ENCODE data around the gene FMN1.

The FMN1 gene

DNA sequence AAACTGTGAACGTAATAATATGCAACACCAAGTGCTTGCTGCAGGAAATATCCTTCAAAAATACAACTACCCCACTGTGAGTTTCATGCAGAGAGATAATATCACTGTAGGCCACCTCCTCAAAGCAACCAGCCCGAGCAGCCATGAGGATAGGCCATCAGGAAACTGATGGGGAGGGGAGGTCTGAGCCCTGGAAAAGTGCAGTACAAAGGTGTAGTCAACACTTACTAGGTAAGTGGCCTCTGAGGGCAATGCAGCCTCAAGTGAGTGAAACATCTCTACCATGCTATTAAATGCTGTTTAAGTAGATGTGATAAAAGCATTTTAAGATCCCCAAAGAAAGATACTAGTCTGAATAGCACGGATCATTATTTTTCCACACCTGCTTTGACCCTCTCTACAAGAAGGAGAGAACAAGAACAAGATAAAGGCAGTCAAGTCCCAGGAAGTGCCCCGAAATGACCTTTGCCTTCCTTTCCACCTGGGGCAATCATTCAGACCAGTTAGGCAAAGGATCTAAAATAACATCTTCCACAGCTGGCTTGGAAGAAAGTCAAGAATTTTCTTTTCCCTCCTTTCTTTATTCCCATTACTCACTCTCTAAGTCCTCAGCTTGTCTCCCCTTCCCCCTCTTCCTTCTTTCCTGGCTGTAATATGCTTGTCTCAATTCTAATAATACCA is 62.8 kb downstream of the FMN1 start:
- no peak overlapping the region for H3K4me2 ChIP-seq
- H3K36me3 ChIP-seq (ENCODE audit: insufficient read depth), result no peaks in the 10 kb centered on the region

DNA sequence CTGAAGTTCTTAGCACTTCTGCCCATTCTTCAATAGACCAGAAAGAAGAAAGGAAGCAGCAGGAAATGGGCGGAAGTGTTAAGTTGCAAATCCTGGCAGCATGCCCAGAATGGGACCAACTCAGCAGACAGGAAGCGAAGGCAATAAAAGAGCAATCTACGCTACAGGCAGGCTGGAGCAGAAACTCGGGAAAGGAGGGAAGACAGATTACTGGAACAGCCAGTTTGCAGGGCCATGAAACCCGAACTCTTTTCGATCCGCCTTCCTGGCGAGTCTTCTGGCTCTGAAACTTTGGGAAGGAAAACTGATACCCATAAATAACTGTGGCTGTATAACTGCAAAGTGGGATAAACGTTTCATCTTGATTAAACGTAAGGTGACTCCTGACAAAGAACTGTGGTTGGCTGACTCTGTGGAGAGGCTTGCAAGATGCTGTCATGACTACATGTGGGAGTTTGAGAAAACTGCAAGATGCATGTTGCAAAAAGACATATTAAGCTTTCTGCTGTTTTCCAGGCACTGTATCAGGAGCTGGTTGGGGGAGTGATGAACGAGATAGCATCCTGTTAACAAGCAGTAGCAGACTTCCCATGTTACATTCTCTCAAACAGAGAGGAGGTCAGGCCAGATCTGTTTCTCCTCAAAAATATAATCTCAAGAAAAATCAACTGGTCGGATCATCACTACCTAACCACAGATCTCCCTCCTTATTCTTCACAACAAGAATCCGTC is 67.8 kb downstream of the FMN1 start:
- Histone ChIP-seq H3K79me2 (ENCODE audit: insufficient read depth, low read depth) (no peaks in the 10 kb centered on the region), H2AFZ (ENCODE audit: low read depth) (no peak overlapping the region), H3K36me3 (ENCODE audit: insufficient read depth) (no peaks in the 10 kb centered on the region), H3K27ac (no peak overlapping the region), H3K9ac (no peak overlapping the region), H3K4me1 (ENCODE audit: low read depth, poor library complexity, severe bottlenecking) (no peaks in the 10 kb centered on the region), H4K20me1 (ENCODE audit: insufficient read depth) (no peaks in the 10 kb centered on the region), H3K27me3 (ENCODE audit: insufficient read depth, low read depth) (no peaks in the 10 kb centered on the region), H3K4me3 (IDR thresholded peaks at IDR 0.05; ENCODE audit: insufficient read depth, low read depth, low read length) (no peak overlapping the region), H3K4me2 (no peak overlapping the region)
- TF ChIP-seq CTCF (conservative IDR thresholded peaks at IDR 0.05; ENCODE audit: low read depth, low read length), result no peak

More for the DNA sequence above, 62.8 kb downstream of the FMN1 start:
- Histone ChIP-seq H2AFZ (ENCODE audit: low read depth) (no peak overlapping the region), H3K27me3 (ENCODE audit: insufficient read depth, low read depth) (no peaks in the 10 kb centered on the region), H3K79me2 (ENCODE audit: insufficient read depth, low read depth) (no peaks in the 10 kb centered on the region), H3K4me1 (ENCODE audit: low read depth, poor library complexity, severe bottlenecking) (no peaks in the 10 kb centered on the region), H3K4me3 (IDR thresholded peaks at IDR 0.05; ENCODE audit: insufficient read depth, low read depth, low read length) (no peak overlapping the region), H4K20me1 (ENCODE audit: insufficient read depth) (no peaks in the 10 kb centered on the region), H3K9ac (no peak overlapping the region), H3K27ac (no peak overlapping the region)
- TF ChIP-seq CTCF (conservative IDR thresholded peaks at IDR 0.05; ENCODE audit: low read depth, low read length), result no peak

- Histone ChIP-seq H3K27ac (no peak overlapping the region), H4K20me1 (ENCODE audit: insufficient read depth) (no peaks in the 10 kb centered on the region)
Measured at GRCh38 chr15:33125894-33126537, 68.5 kb downstream of the FMN1 start.

DNA sequence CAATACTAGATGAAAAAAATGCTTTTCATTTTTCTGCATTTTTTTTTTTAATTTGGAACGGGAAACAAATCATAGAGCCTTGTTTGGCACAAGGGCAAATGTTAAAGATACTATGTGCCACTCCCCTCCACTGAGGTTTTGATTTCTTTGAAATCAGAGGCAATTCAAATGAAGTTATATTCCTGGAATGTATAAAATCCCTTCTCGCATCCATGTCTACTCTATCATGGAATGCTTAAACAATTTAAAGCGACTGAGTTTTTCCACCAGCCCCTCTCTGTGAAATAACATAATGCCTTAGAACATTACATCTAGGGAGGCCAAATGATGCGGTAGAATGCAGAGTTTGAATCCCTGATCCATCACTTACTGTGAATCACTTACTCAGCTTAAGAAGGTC is 69.7 kb downstream of the FMN1 start:
- no peak for TF ChIP-seq CTCF (conservative IDR thresholded peaks at IDR 0.05; ENCODE audit: low read depth, low read length)
- no peaks in the 10 kb centered on the region for H3K27me3 ChIP-seq (ENCODE audit: insufficient read depth, low read depth)
- no peaks in the 10 kb centered on the region for H4K20me1 ChIP-seq (ENCODE audit: insufficient read depth)
- no peak overlapping the region for H3K4me3 ChIP-seq (IDR thresholded peaks at IDR 0.05; ENCODE audit: insufficient read depth, low read depth, low read length)
- no peak overlapping the region for H3K9ac ChIP-seq
- no peak overlapping the region for H3K4me2 ChIP-seq
- no peaks in the 10 kb centered on the region for H3K79me2 ChIP-seq (ENCODE audit: insufficient read depth, low read depth)
- H2AFZ ChIP-seq (ENCODE audit: low read depth), result no peak overlapping the region
- no peaks in the 10 kb centered on the region for H3K4me1 ChIP-seq (ENCODE audit: low read depth, poor library complexity, severe bottlenecking)
- no peak overlapping the region for H3K27ac ChIP-seq
- H3K36me3 ChIP-seq (ENCODE audit: insufficient read depth), result no peaks in the 10 kb centered on the region

More at GRCh38 chr15:33125894-33126537, 68.5 kb downstream of the FMN1 start:
- Histone ChIP-seq H2AFZ (ENCODE audit: low read depth) (no peak overlapping the region), H3K27me3 (ENCODE audit: insufficient read depth, low read depth) (no peaks in the 10 kb centered on the region), H3K4me2 (no peak overlapping the region), H3K36me3 (ENCODE audit: insufficient read depth) (no peaks in the 10 kb centered on the region), H3K4me1 (ENCODE audit: low read depth, poor library complexity, severe bottlenecking) (no peaks in the 10 kb centered on the region), H3K4me3 (IDR thresholded peaks at IDR 0.05; ENCODE audit: insufficient read depth, low read depth, low read length) (no peak overlapping the region), H3K9ac (no peak overlapping the region), H3K79me2 (ENCODE audit: insufficient read depth, low read depth) (no peaks in the 10 kb centered on the region)
- TF ChIP-seq CTCF (conservative IDR thresholded peaks at IDR 0.05; ENCODE audit: low read depth, low read length), result no peak
